Activated naive CD8-positive, alpha-beta T cell treated with anti-CD3 and anti-CD28 coated beads, Interleukin-2, amount 50 U/mL, for 16 hours (primary cell): ENCODE results near the gene SSTR5.
"Not testable (repeated sequence)": the region's sequence is repeated elsewhere in the genome, so short reads cannot be mapped to it uniquely, and the experiment has no call there.

Experiments used
- DNase-seq: peaks from one replicate; pipeline ENCODE4 v3.0.0-alpha.2; 2020; ENCODE audit warnings: low read depth, low spot score

SSTR5 gene

GRCh38 chr16:1090620-1091587 lies 18.4 kb downstream of the SSTR5 start:
- DNase-seq, result no peak

GRCh38 chr16:1091992-1092552 lies 19.5 kb downstream of the SSTR5 start:
- no peak for DNase-seq

- DNase-seq, result not testable (repeated sequence)
Observed at GRCh38 chr16:1092685-1093283, 20.2 kb downstream of the SSTR5 start.

GRCh38 chr16:1093284-1094123 lies 21.0 kb downstream of the SSTR5 start:
- DNase-seq, result no peak

- no peak for DNase-seq
Observed at GRCh38 chr16:1094124-1094479, 21.6 kb downstream of the SSTR5 start.

- no peak for DNase-seq
Observed at GRCh38 chr16:1094601-1095449, 22.3 kb downstream of the SSTR5 start.

- DNase-seq, result no peak
Observed at GRCh38 chr16:1095450-1096168, 23.1 kb downstream of the SSTR5 start.

- no peak for DNase-seq
Observed at GRCh38 chr16:1096169-1097082, 23.9 kb downstream of the SSTR5 start, which contains the start of gene C1QTNF8. Gene C1QTNF8 (minus strand): TSS chr16:1096244. CDS start chr16:1094922, 1,322 bp downstream.

GRCh38 chr16:1097156-1097555 lies 24.6 kb downstream of the SSTR5 start:
- DNase-seq, result no peak

GRCh38 chr16:1097800-1098199 lies 25.3 kb downstream of the SSTR5 start:
- no peak for DNase-seq

GRCh38 chr16:1098266-1098991 lies 25.9 kb downstream of the SSTR5 start:
- no peak for DNase-seq

- DNase-seq, result no peak
Observed at GRCh38 chr16:1099189-1100083, 26.9 kb downstream of the SSTR5 start.

GRCh38 chr16:1100084-1100800 lies 27.7 kb downstream of the SSTR5 start:
- DNase-seq, result no peak

- DNase-seq, result no peak
Observed at GRCh38 chr16:1101133-1101532, 28.6 kb downstream of the SSTR5 start.

- DNase-seq, result no peak
Observed at GRCh38 chr16:1101573-1102332, 29.2 kb downstream of the SSTR5 start.

GRCh38 chr16:1102333-1102700 lies 29.8 kb downstream of the SSTR5 start:
- no peak for DNase-seq
